HEK293 (cell line): Measurements from ENCODE around the gene LPP.

Experiments
- CTCF ChIA-PET: fragments of 350-600 bp; formaldehyde crosslinking; extraction: SDS; loops from one replicate; lab custom pipeline; 2021; ENCODE audit warnings: antibody characterized with exemption; lab: Yijun Ruan, JAX
- POLR2A ChIA-PET: fragments of 300-600 bp; formaldehyde crosslinking; extraction: SDS; loops from one replicate; lab custom pipeline; 2020; ENCODE audit warnings: antibody characterized with exemption, inconsistent platforms; lab: Yijun Ruan, JAX
- H3K27ac ChIP-seq: fragments of 200-500 bp; sonication (Bioruptor generic); 2 replicates; pipeline ENCODE4 v1.5.1; 2014; ENCODE audit warnings: low read depth, low read length, control low read depth, inconsistent platforms; ENCODE audit errors: extremely low read depth
- H3K36me3 ChIP-seq, 2 experiments: fragments of 200-500 bp in 1 of 2; sonication (Bioruptor generic) in 1 of 2; 1 replicate in 1 of 2; 2 replicates in 1 of 2; pipeline ENCODE4 v1.5.1; 2014 to 2017; ENCODE audit warnings: inconsistent platforms in 2 of 2, low read length in 2 of 2; ENCODE audit not compliant: control insufficient read depth in 2 of 2, insufficient read depth in 1 of 2
- H3K4me1 ChIP-seq: fragments of 200-500 bp; sonication (Bioruptor generic); 2 replicates; pipeline ENCODE4 v1.5.1; 2014; ENCODE audit warnings: mild to moderate bottlenecking, low read length, inconsistent platforms; ENCODE audit not compliant: control insufficient read depth, insufficient read depth
- H3K4me3 ChIP-seq: 2 replicates; pipeline ENCODE4 v1.5.1; 2011; ENCODE audit warnings: low read depth, mild to moderate bottlenecking, control low read depth, low read length, moderate library complexity
- H3K9me3 ChIP-seq: fragments of 200-500 bp; sonication (Bioruptor generic); 2 replicates; pipeline ENCODE4 v1.5.1; 2014; ENCODE audit warnings: low read depth, low read length, inconsistent platforms; ENCODE audit not compliant: control insufficient read depth, insufficient read depth
- BCL6B ChIP-seq: fragments of 450-650 bp; formaldehyde crosslinking; IDR thresholded peaks from 2 replicates; pipeline ENCODE4 v1.5.1; 2017; ENCODE audit warnings: missing biosample characterization, missing genetic modification characterization
- FEZF1 ChIP-seq: fragments of 450-650 bp; formaldehyde crosslinking; IDR thresholded peaks from 2 replicates; pipeline ENCODE4 v1.5.1; 2016; ENCODE audit warnings: missing biosample characterization, missing genetic modification characterization
- GLI4 ChIP-seq: fragments of 450-650 bp; formaldehyde crosslinking; IDR thresholded peaks from 2 replicates; pipeline ENCODE4 v1.5.1; 2016; ENCODE audit warnings: missing biosample characterization, missing genetic modification characterization
- GLIS1 ChIP-seq: fragments of 450-650 bp; formaldehyde crosslinking; IDR thresholded peaks from 2 replicates; pipeline ENCODE4 v1.5.1; 2016; ENCODE audit warnings: missing biosample characterization, missing genetic modification characterization
- HIC1 ChIP-seq: fragments of 450-650 bp; formaldehyde crosslinking; IDR thresholded peaks from 2 replicates; pipeline ENCODE4 v1.5.1; 2016; ENCODE audit warnings: missing biosample characterization, missing genetic modification characterization
- IKZF3 ChIP-seq: fragments of 450-650 bp; IDR thresholded peaks from 2 replicates; pipeline ENCODE4 v1.5.0; 2018; ENCODE audit warnings: missing biosample characterization, mild to moderate bottlenecking, missing genetic modification characterization, moderate library complexity
- KLF17 ChIP-seq: fragments of 450-650 bp; formaldehyde crosslinking; IDR thresholded peaks from 2 replicates; pipeline ENCODE4 v1.5.1; 2016; ENCODE audit warnings: missing biosample characterization, missing genetic modification characterization
- PATZ1 ChIP-seq: fragments of 450-650 bp; formaldehyde crosslinking; IDR thresholded peaks from 2 replicates; pipeline ENCODE4 v1.5.1; 2016; ENCODE audit warnings: missing biosample characterization, missing genetic modification characterization
- SP2 ChIP-seq: fragments of 450-650 bp; formaldehyde crosslinking; IDR thresholded peaks from 2 replicates; pipeline ENCODE4 v1.5.1; 2016; ENCODE audit warnings: missing biosample characterization, missing genetic modification characterization
- YY2 ChIP-seq: fragments of 450-650 bp; formaldehyde crosslinking; IDR thresholded peaks from 2 replicates; pipeline ENCODE4 v1.5.1; 2016; ENCODE audit warnings: missing biosample characterization, missing genetic modification characterization
- ZBTB17 ChIP-seq: fragments of 450-650 bp; formaldehyde crosslinking; IDR thresholded peaks from 2 replicates; pipeline ENCODE4 v1.5.1; 2016; ENCODE audit warnings: missing biosample characterization, missing genetic modification characterization
- ZBTB20 ChIP-seq: fragments of 450-650 bp; formaldehyde crosslinking; IDR thresholded peaks from 2 replicates; pipeline ENCODE4 v1.5.1; 2016; ENCODE audit warnings: missing biosample characterization, missing genetic modification characterization
- ZBTB21 ChIP-seq: fragments of 450-650 bp; formaldehyde crosslinking; IDR thresholded peaks from 2 replicates; pipeline ENCODE4 v1.5.1; 2017; ENCODE audit warnings: missing biosample characterization, missing genetic modification characterization
- ZBTB48 ChIP-seq: fragments of 450-650 bp; formaldehyde crosslinking; IDR thresholded peaks from 2 replicates; pipeline ENCODE4 v1.5.1; 2016; ENCODE audit warnings: missing biosample characterization, missing genetic modification characterization
- ZBTB8A ChIP-seq: fragments of 450-650 bp; formaldehyde crosslinking; IDR thresholded peaks from 2 replicates; pipeline ENCODE4 v1.5.1; 2016; ENCODE audit warnings: missing biosample characterization, missing genetic modification characterization
- ZFP69B ChIP-seq: fragments of 450-650 bp; formaldehyde crosslinking; IDR thresholded peaks from 2 replicates; pipeline ENCODE4 v1.5.1; 2016; ENCODE audit warnings: missing biosample characterization, missing genetic modification characterization
- ZNF221 ChIP-seq: fragments of 450-650 bp; formaldehyde crosslinking; IDR thresholded peaks from 2 replicates; pipeline ENCODE4 v1.5.1; 2017; ENCODE audit warnings: missing biosample characterization, missing genetic modification characterization, borderline replicate concordance
- ZNF311 ChIP-seq: fragments of 450-650 bp; formaldehyde crosslinking; IDR thresholded peaks from 2 replicates; pipeline ENCODE4 v1.5.1; 2017; ENCODE audit warnings: missing biosample characterization, missing genetic modification characterization, borderline replicate concordance
- ZNF341 ChIP-seq: fragments of 450-650 bp; formaldehyde crosslinking; IDR thresholded peaks from 2 replicates; pipeline ENCODE4; 2016; ENCODE audit warnings: low read depth, missing biosample characterization, missing genetic modification characterization
- ZNF530 ChIP-seq: fragments of 450-650 bp; formaldehyde crosslinking; IDR thresholded peaks from 2 replicates; pipeline ENCODE4 v1.5.1; 2016; ENCODE audit warnings: low read depth, missing biosample characterization, missing genetic modification characterization
- ZNF580 ChIP-seq: fragments of 450-650 bp; formaldehyde crosslinking; IDR thresholded peaks from 2 replicates; pipeline ENCODE4 v1.5.1; 2016; ENCODE audit warnings: missing biosample characterization, missing genetic modification characterization
- ZNF600 ChIP-seq: fragments of 450-650 bp; formaldehyde crosslinking; IDR thresholded peaks from 2 replicates; pipeline ENCODE4 v1.5.1; 2016; ENCODE audit warnings: missing biosample characterization, missing genetic modification characterization
- ZNF629 ChIP-seq: fragments of 450-650 bp; formaldehyde crosslinking; IDR thresholded peaks from 2 replicates; pipeline ENCODE4 v1.5.1; 2017; ENCODE audit warnings: missing biosample characterization, missing genetic modification characterization
- ZNF660 ChIP-seq: fragments of 450-650 bp; IDR thresholded peaks from 2 replicates; pipeline ENCODE4 v1.5.1; 2018; ENCODE audit warnings: missing biosample characterization, mild to moderate bottlenecking, missing genetic modification characterization
- ZNF704 ChIP-seq: fragments of 450-650 bp; formaldehyde crosslinking; IDR thresholded peaks from 2 replicates; pipeline ENCODE4 v1.5.1; 2016; ENCODE audit warnings: missing biosample characterization, missing genetic modification characterization
- ZNF76 ChIP-seq: fragments of 450-650 bp; formaldehyde crosslinking; IDR thresholded peaks from 2 replicates; pipeline ENCODE4; 2016; ENCODE audit warnings: low read depth, missing biosample characterization, missing genetic modification characterization, borderline replicate concordance
- ZXDB ChIP-seq: fragments of 450-650 bp; formaldehyde crosslinking; IDR thresholded peaks from 2 replicates; pipeline ENCODE4 v1.5.1; 2016; ENCODE audit warnings: missing biosample characterization, missing genetic modification characterization

Gene LPP

GRCh38 chr3:188152660-188153436, 1.1 kb upstream of the LPP start (continued):
- TF ChIP-seq ZNF530 (tag by site-specific recombination) = no peak
- TF ChIP-seq ZBTB20 (tag by site-specific recombination) = peak; percentile 51; the same call in 1 of the 2 replicates
- TF ChIP-seq ZNF660 (tag by site-specific recombination) = peak; percentile 96
- 0 out of 2 replicates have a peak, but pooled peaks have one; percentile 6 for TF ChIP-seq ZBTB48 (tag by site-specific recombination)
- peak; percentile 84; the same call in 1 of the 2 replicates for TF ChIP-seq BCL6B (tag by site-specific recombination)

- Histone ChIP-seq H3K36me3 (no peaks in the 10 kb centered on the region), H3K9me3 (no peaks in the 10 kb centered on the region), H3K27ac (peak overlapping the region; percentile 88), H3K4me1 (no peaks in the 10 kb centered on the region; the same call in 1 of the 2 replicates), H3K4me3 (peak overlapping the region; percentile 72)
- CTCF ChIA-PET = interaction anchor here (0.6 kb wide), 3 partner anchors 214 to 523 kb away, joined by 3 to 4 read pairs (median 3); no protein-coding TSS in a partner anchor
- POLR2A ChIA-PET = interaction anchor here (0.7 to 1.3 kb wide), 5 partner anchors 41 to 408 kb away, joined by 3 to 7 read pairs (median 4); partner anchors contain the start of gene BCL6
- TF ChIP-seq ZNF704 (tag by site-specific recombination) (no peak), SP2 (tag by site-specific recombination) (peak; percentile 74), ZNF341 (peak; percentile 89), KLF17 (peak; percentile 82), ZNF629 (tag by site-specific recombination) (peak; percentile 89), PATZ1 (peak; percentile 58), ZNF76 (peak; percentile 66), ZNF600 (tag by site-specific recombination) (peak; percentile 37; the same call in 1 of the 2 replicates), ZXDB (tag by site-specific recombination) (peak; percentile 89), ZNF580 (no peak), ZNF221 (no peak), ZBTB8A (tag by site-specific recombination) (peak; percentile 97), YY2 (no peak), GLIS1 (peak; percentile 41), FEZF1 (tag by site-specific recombination) (no peak), HIC1 (tag by site-specific recombination) (peak; percentile 91), ZBTB21 (peak; percentile 62; the same call in 1 of the 2 replicates), ZBTB17 (tag by site-specific recombination) (peak; percentile 5; the same call in 1 of the 2 replicates), ZNF311 (tag by site-specific recombination) (no peak), GLI4 (tag by site-specific recombination) (0 out of 2 replicates have a peak, but pooled peaks have one; percentile 17), ZFP69B (peak; percentile 55; the same call in 1 of the 2 replicates), IKZF3 (tag by site-specific recombination) (peak; percentile 97)
Observed at GRCh38 chr3:188153437-188154013, 432 bp upstream of the LPP start.
